ENCODE results near the gene CSMD2.

Gene CSMD2

GRCh38 chr1:34066166-34066565 is 98.9 kb downstream of the CSMD2 start:
- Histone ChIP-seq H3K9ac (ENCODE audit: low read depth, low read length, poor library complexity, severe bottlenecking) (no peak overlapping the region), H3K9me2 (replicated peaks; ENCODE audit: low read depth, low read length) (no peaks in the 10 kb centered on the region), H3K36me3 (ENCODE audit: insufficient read depth, low read length) (no peaks in the 10 kb centered on the region), H4K20me1 (ENCODE audit: insufficient read depth, low read length, poor library complexity, severe bottlenecking) (no peaks in the 10 kb centered on the region), H3K4me3 (ENCODE audit: low read length, poor library complexity, severe bottlenecking) (no peak overlapping the region), H2AFZ (ENCODE audit: low read length) (no peak overlapping the region), H3K79me2 (ENCODE audit: insufficient read depth, low read length) (no peaks in the 10 kb centered on the region), H3F3A (ENCODE audit: low read depth) (no peaks in the 10 kb centered on the region), H3K4me1 (ENCODE audit: insufficient read depth, low read length, poor library complexity, severe bottlenecking) (no peaks in the 10 kb centered on the region), H3K4me2 (ENCODE audit: low read depth, low read length, poor library complexity, severe bottlenecking) (no peak overlapping the region), H3K27me3 (ENCODE audit: insufficient read depth, low read length, poor library complexity, severe bottlenecking) (no peaks in the 10 kb centered on the region), H3K9me3 (ENCODE audit: insufficient read depth, low read depth, low read length) (no peaks in the 10 kb centered on the region; the same call in 1 of the 2 replicates)
- no peak for TF ChIP-seq CTCF (conservative IDR thresholded peaks at IDR 0.05; ENCODE audit: low read length)
- TF ChIP-seq EZH2phosphoT487 (IDR thresholded peaks at IDR 0.05; ENCODE audit: borderline replicate concordance), result no peak

GRCh38 chr1:34065498-34065897 is 99.5 kb downstream of the CSMD2 start:
- Histone ChIP-seq H3K4me2 (ENCODE audit: low read depth, low read length, poor library complexity, severe bottlenecking) (no peak overlapping the region), H3K4me1 (ENCODE audit: insufficient read depth, low read length, poor library complexity, severe bottlenecking) (no peaks in the 10 kb centered on the region), H3K9me3 (ENCODE audit: insufficient read depth, low read depth, low read length) (no peaks in the 10 kb centered on the region; the same call in 1 of the 2 replicates), H3K36me3 (ENCODE audit: insufficient read depth, low read length) (no peaks in the 10 kb centered on the region), H3K4me3 (ENCODE audit: low read length, poor library complexity, severe bottlenecking) (no peak overlapping the region), H3F3A (ENCODE audit: low read depth) (no peaks in the 10 kb centered on the region), H3K9me2 (replicated peaks; ENCODE audit: low read depth, low read length) (no peaks in the 10 kb centered on the region), H3K9ac (ENCODE audit: low read depth, low read length, poor library complexity, severe bottlenecking) (no peak overlapping the region), H2AFZ (ENCODE audit: low read length) (no peak overlapping the region), H3K27me3 (ENCODE audit: insufficient read depth, low read length, poor library complexity, severe bottlenecking) (no peaks in the 10 kb centered on the region), H4K20me1 (ENCODE audit: insufficient read depth, low read length, poor library complexity, severe bottlenecking) (no peaks in the 10 kb centered on the region), H3K79me2 (ENCODE audit: insufficient read depth, low read length) (no peaks in the 10 kb centered on the region)
- TF ChIP-seq CTCF (conservative IDR thresholded peaks at IDR 0.05; ENCODE audit: low read length), result no peak
- no peak for TF ChIP-seq EZH2phosphoT487 (IDR thresholded peaks at IDR 0.05; ENCODE audit: borderline replicate concordance)

- Histone ChIP-seq H3K9ac (ENCODE audit: low read depth, low read length, poor library complexity, severe bottlenecking) (no peak overlapping the region), H3K4me2 (ENCODE audit: low read depth, low read length, poor library complexity, severe bottlenecking) (no peak overlapping the region), H3K9me2 (replicated peaks; ENCODE audit: low read depth, low read length) (no peaks in the 10 kb centered on the region), H4K20me1 (ENCODE audit: insufficient read depth, low read length, poor library complexity, severe bottlenecking) (no peaks in the 10 kb centered on the region), H3K27me3 (ENCODE audit: insufficient read depth, low read length, poor library complexity, severe bottlenecking) (no peaks in the 10 kb centered on the region), H2AFZ (ENCODE audit: low read length) (no peak overlapping the region), H3K4me3 (ENCODE audit: low read length, poor library complexity, severe bottlenecking) (no peak overlapping the region), H3K36me3 (ENCODE audit: insufficient read depth, low read length) (no peaks in the 10 kb centered on the region), H3K9me3 (ENCODE audit: insufficient read depth, low read depth, low read length) (no peaks in the 10 kb centered on the region; the same call in 1 of the 2 replicates), H3F3A (ENCODE audit: low read depth) (no peaks in the 10 kb centered on the region), H3K79me2 (ENCODE audit: insufficient read depth, low read length) (no peaks in the 10 kb centered on the region), H3K4me1 (ENCODE audit: insufficient read depth, low read length, poor library complexity, severe bottlenecking) (no peaks in the 10 kb centered on the region)
- TF ChIP-seq EZH2phosphoT487 (IDR thresholded peaks at IDR 0.05; ENCODE audit: borderline replicate concordance) (no peak), CTCF (conservative IDR thresholded peaks at IDR 0.05; ENCODE audit: low read length) (no peak)
These were observed 104.1 kb downstream of the CSMD2 start for GRCh38 chr1:34060901-34061415.
